Smooth muscle cell (in vitro differentiated cells): ENCODE measurements around the gene OAT. TPM values are rescaled to one million over a fixed set of nuclear protein-coding genes. Genes with fewer than 3 reads are reported as not detected.

ENCODE experiments used
- DNase-seq: peaks from one replicate; lab custom pipeline; 2025; ENCODE audit not compliant: unreplicated experiment; lab: John Stamatoyannopoulos, UW
- H2AFZ ChIP-seq: fragments of 200-600 bp; sonication (generic); 2 replicates; pipeline ENCODE4 v1.6.0; 2016; ENCODE audit warnings: antibody characterized with exemption, low read depth, mild to moderate bottlenecking
- H3F3A ChIP-seq: fragments of 200-600 bp; sonication (generic); 2 replicates; pipeline ENCODE4 v1.6.0; 2017; ENCODE audit warnings: antibody characterized with exemption, low read depth
- H3K27ac ChIP-seq: fragments of 200-600 bp; sonication (generic); 2 replicates; pipeline ENCODE4 v1.5.1; 2016; ENCODE audit warnings: low read depth, mild to moderate bottlenecking
- H3K27me3 ChIP-seq: fragments of 200-600 bp; sonication (generic); 2 replicates; pipeline ENCODE4 v1.6.1; 2016; ENCODE audit warnings: low read depth, mild to moderate bottlenecking
- H3K36me3 ChIP-seq: fragments of 200-600 bp; sonication (generic); 2 replicates; pipeline ENCODE4 v1.5.1; 2016; ENCODE audit warnings: low read depth
- H3K4me1 ChIP-seq: fragments of 200-600 bp; sonication (generic); 2 replicates; pipeline ENCODE4 v1.5.1; 2016; ENCODE audit warnings: low read depth
- H3K4me2 ChIP-seq: fragments of 200-600 bp; sonication (generic); 2 replicates; pipeline ENCODE4 v1.6.0; 2016; ENCODE audit warnings: mild to moderate bottlenecking
- H3K4me3 ChIP-seq: fragments of 200-600 bp; sonication (generic); 2 replicates; pipeline ENCODE4 v1.5.1; 2016; ENCODE audit warnings: mild to moderate bottlenecking
- H3K79me2 ChIP-seq: fragments of 200-600 bp; sonication (generic); 2 replicates; pipeline ENCODE4 v1.6.0; 2016; ENCODE audit warnings: low read depth, mild to moderate bottlenecking
- H3K9ac ChIP-seq: fragments of 200-600 bp; sonication (generic); 2 replicates; pipeline ENCODE4 v1.6.0; 2016; ENCODE audit warnings: low read depth
- H3K9me3 ChIP-seq: fragments of 200-600 bp; sonication (generic); replicated peaks from 2 replicates; pipeline ENCODE4 v1.5.1; 2016; ENCODE audit warnings: low read depth
- H4K20me1 ChIP-seq: fragments of 200-600 bp; sonication (generic); 2 replicates; pipeline ENCODE4 v1.6.0; 2016; ENCODE audit warnings: low read depth
- WGBS: methylation state at CpG from one replicate; pipeline ENCODE4 v1.1.7; 2016; ENCODE audit warnings: low lambda C conversion rate; 5-methylcytosine and 5-hydroxymethylcytosine counted together
- polyA plus RNA-seq: library from polyadenylated mRNA; unstranded; fragments of >200 nt; fragmentation: Nextera tagmentation; extraction: Ambion mirVana; gene quantifications from 2 replicates; pipeline ENCODE4 v1.2.1, GENCODE V29; 2016
- total RNA-seq: library from RNA; depleted of rRNA; stranded (reverse); fragments of >200 nt; gene quantifications from 2 replicates; pipeline ENCODE4 v1.2.3, GENCODE V29; 2014
- TF ChIP-seq, protein P1 (sequence below): fragments of 200-600 bp; sonication (generic); IDR thresholded peaks from 2 replicates; pipeline ENCODE4 v1.5.1; 2017; ENCODE audit warnings: borderline replicate concordance, mild to moderate bottlenecking, antibody characterized with exemption; ENCODE audit not compliant: insufficient read depth, poor library complexity, severe bottlenecking

Gene OAT
- total and polyA plus RNA-seq, 2 experiments from 2014 or later, result 107 to 160 TPM

DNA sequence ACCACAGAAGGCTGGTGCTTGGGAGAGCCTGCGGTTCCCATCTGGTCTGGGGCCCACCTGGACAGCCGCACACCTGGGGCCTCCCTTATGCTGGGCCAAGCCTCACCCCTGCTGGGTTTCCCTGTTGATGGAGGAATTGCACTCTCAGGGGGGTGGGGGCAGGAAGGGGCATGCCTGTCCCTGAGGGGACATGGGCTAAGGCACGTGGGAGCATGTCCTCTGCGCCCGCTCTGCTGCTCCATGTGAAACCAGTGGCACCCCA, 43.4 kb downstream of the OAT start:
- no peaks in the 10 kb centered on the region for H3K9me3 ChIP-seq
- WGBS, result 93% methylated on average over 5 of the region's 5 CpGs
- H2AFZ ChIP-seq, result no peak overlapping the region
- no peak overlapping the region for H3K4me2 ChIP-seq
- H3K36me3 ChIP-seq, result no peaks in the 10 kb centered on the region
- no peak overlapping the region for H3K27ac ChIP-seq
- H3F3A ChIP-seq, result no peaks in the 10 kb centered on the region
- H3K4me3 ChIP-seq, result no peak overlapping the region
- DNase-seq, result no peak
- no peaks in the 10 kb centered on the region for H3K4me1 ChIP-seq
- TF ChIP-seq, protein P1, sequence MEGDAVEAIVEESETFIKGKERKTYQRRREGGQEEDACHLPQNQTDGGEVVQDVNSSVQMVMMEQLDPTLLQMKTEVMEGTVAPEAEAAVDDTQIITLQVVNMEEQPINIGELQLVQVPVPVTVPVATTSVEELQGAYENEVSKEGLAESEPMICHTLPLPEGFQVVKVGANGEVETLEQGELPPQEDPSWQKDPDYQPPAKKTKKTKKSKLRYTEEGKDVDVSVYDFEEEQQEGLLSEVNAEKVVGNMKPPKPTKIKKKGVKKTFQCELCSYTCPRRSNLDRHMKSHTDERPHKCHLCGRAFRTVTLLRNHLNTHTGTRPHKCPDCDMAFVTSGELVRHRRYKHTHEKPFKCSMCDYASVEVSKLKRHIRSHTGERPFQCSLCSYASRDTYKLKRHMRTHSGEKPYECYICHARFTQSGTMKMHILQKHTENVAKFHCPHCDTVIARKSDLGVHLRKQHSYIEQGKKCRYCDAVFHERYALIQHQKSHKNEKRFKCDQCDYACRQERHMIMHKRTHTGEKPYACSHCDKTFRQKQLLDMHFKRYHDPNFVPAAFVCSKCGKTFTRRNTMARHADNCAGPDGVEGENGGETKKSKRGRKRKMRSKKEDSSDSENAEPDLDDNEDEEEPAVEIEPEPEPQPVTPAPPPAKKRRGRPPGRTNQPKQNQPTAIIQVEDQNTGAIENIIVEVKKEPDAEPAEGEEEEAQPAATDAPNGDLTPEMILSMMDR, result no peak
- no peak overlapping the region for H3K9ac ChIP-seq
- peaks cover 8% of the 10 kb centered on the region for H3K27me3 ChIP-seq
- no peaks in the 10 kb centered on the region for H4K20me1 ChIP-seq
- no peaks in the 10 kb centered on the region for H3K79me2 ChIP-seq

GRCh38 chr10:124374535-124375352, 44.0 kb downstream of the OAT start:
- no peaks in the 10 kb centered on the region for H3F3A ChIP-seq
- 78% methylated on average over 14 of the region's 14 CpGs for WGBS
- TF ChIP-seq, protein P1, result no peak
- no peaks in the 10 kb centered on the region for H3K4me1 ChIP-seq
- H3K27me3 ChIP-seq, result peaks cover 8% of the 10 kb centered on the region
- no peak for DNase-seq
- no peak overlapping the region for H3K4me3 ChIP-seq
- no peak overlapping the region for H2AFZ ChIP-seq
- H3K79me2 ChIP-seq, result no peaks in the 10 kb centered on the region
- H3K27ac ChIP-seq, result no peak overlapping the region
- no peaks in the 10 kb centered on the region for H4K20me1 ChIP-seq
- H3K9ac ChIP-seq, result no peak overlapping the region
- no peak overlapping the region for H3K4me2 ChIP-seq
- H3K36me3 ChIP-seq, result no peaks in the 10 kb centered on the region
- H3K9me3 ChIP-seq, result no peaks in the 10 kb centered on the region

GRCh38 chr10:124372899-124373298, 45.8 kb downstream of the OAT start:
- no peak overlapping the region for H3K9ac ChIP-seq
- H3K27me3 ChIP-seq, result peaks cover 8% of the 10 kb centered on the region
- no peak overlapping the region for H3K4me3 ChIP-seq
- 78% methylated on average over 4 of the region's 4 CpGs for WGBS
- TF ChIP-seq, protein P1, result no peak
- H3F3A ChIP-seq, result no peaks in the 10 kb centered on the region
- H3K27ac ChIP-seq, result no peak overlapping the region
- H3K36me3 ChIP-seq, result no peaks in the 10 kb centered on the region
- no peak for DNase-seq
- no peak overlapping the region for H3K4me2 ChIP-seq
- no peaks in the 10 kb centered on the region for H3K9me3 ChIP-seq
- no peaks in the 10 kb centered on the region for H4K20me1 ChIP-seq
- H3K4me1 ChIP-seq, result no peaks in the 10 kb centered on the region
- no peaks in the 10 kb centered on the region for H3K79me2 ChIP-seq
- no peak overlapping the region for H2AFZ ChIP-seq

DNA sequence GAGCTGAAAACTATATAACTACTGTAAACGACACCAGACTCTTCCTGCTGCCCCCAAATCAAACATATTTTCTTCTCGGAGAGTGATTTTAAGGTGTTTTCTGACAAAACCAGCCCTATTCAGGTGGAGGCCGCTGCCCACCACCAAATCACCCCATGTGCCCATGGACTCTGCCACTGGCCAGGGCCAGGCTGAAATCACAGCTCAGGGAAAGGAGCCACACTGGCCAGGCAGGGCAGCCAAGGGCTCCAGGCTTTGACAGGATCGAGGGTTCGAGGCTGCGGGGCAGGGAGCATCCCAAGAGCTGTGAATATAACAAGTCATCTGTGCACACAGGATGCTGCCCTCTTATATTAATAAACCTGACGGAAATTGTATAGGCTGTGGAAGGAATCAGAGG, 48.3 kb downstream of the OAT start:
- Histone ChIP-seq H3K27me3 (peaks cover 8% of the 10 kb centered on the region), H3K79me2 (no peaks in the 10 kb centered on the region), H2AFZ (no peak overlapping the region), H3K27ac (no peak overlapping the region), H3K9ac (no peak overlapping the region), H3F3A (no peaks in the 10 kb centered on the region), H3K4me1 (no peaks in the 10 kb centered on the region), H3K9me3 (no peaks in the 10 kb centered on the region), H3K4me2 (no peak overlapping the region), H3K4me3 (no peak overlapping the region), H4K20me1 (no peaks in the 10 kb centered on the region), H3K36me3 (no peaks in the 10 kb centered on the region)
- DNase-seq, result no peak
- TF ChIP-seq, protein P1, result no peak
- 88% methylated on average over 7 of the region's 7 CpGs for WGBS
